Bronchial epithelial cell (primary cell): ENCODE results near the gene CNTNAP1. TPM values are rescaled to one million over a fixed set of nuclear protein-coding genes. Genes with fewer than 3 reads are reported as not detected.

Experiments used
- DNase-seq: peaks from one replicate; pipeline ENCODE4 v3.0.0-alpha.2; 2010; ENCODE audit warnings: low read depth
- FAIRE-seq: peaks from 2 replicates; lab custom pipeline; 2011; peaks lifted over from hg19 to GRCh38; lab: Jason Lieb, UNC
- H3K27me3 ChIP-seq: 2 replicates; pipeline ENCODE4 v1.5.1; 2011; ENCODE audit warnings: low read length; ENCODE audit not compliant: control insufficient read depth, insufficient read depth
- H3K36me3 ChIP-seq: 2 replicates; pipeline ENCODE4 v1.5.1; 2011; ENCODE audit warnings: low read length; ENCODE audit not compliant: control insufficient read depth, insufficient read depth
- H3K4me3 ChIP-seq: 2 replicates; pipeline ENCODE4 v1.5.1; 2011; ENCODE audit warnings: mild to moderate bottlenecking, low read depth, low read length, control low read depth
- total RNA-seq: library from RNA; depleted of rRNA; stranded (reverse); fragments of >200 nt; gene quantifications from 2 replicates; pipeline ENCODE4 v1.2.1, GENCODE V29; 2014
- TF ChIP-seq, protein P1 (sequence below): IDR thresholded peaks from 2 replicates; pipeline ENCODE4 v1.5.1; 2011; ENCODE audit warnings: mild to moderate bottlenecking, moderate library complexity, low read length, control low read depth, inconsistent platforms; ENCODE audit not compliant: insufficient read depth, severe bottlenecking

The CNTNAP1 gene
- total RNA-seq, 1 donor from 2014 or later: 0.53 TPM

DNA sequence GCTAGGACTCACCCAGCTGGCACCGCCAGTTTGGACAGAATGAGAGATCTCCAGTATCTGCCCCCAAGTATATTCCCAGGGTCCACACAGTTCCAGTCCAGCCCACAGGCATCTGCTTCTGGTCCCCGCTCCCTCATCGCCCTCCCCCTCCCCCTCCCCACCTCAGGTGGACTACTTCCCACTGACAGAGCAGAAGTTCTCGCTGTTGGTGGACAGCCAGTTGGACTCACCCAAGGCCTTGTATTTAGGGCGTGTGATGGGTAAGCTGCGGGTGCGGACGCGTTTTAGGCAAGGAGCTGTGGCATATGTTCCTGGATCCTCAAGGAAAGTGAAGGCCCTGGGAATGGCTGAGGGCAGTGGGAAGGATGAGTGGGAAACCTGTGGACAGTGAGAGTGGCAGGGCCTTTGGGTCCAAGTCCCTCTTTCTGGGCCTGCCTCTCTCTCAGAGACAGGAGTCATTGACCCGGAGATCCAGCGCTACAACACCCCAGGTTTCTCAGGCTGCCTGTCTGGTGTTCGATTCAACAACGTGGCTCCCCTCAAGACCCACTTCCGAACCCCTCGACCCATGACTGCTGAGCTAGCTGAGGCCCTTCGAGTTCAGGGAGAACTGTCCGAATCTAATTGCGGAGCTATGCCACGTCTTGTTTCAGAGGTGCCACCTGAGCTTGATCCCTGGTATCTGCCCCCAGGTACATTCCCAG, 14.9 kb downstream of the CNTNAP1 start:
- Histone ChIP-seq H3K27me3 (no peaks in the 10 kb centered on the region), H3K4me3 (no peak overlapping the region), H3K36me3 (peaks cover 3% of the 10 kb centered on the region)
- DNase-seq: no peak
- TF ChIP-seq, protein P1, sequence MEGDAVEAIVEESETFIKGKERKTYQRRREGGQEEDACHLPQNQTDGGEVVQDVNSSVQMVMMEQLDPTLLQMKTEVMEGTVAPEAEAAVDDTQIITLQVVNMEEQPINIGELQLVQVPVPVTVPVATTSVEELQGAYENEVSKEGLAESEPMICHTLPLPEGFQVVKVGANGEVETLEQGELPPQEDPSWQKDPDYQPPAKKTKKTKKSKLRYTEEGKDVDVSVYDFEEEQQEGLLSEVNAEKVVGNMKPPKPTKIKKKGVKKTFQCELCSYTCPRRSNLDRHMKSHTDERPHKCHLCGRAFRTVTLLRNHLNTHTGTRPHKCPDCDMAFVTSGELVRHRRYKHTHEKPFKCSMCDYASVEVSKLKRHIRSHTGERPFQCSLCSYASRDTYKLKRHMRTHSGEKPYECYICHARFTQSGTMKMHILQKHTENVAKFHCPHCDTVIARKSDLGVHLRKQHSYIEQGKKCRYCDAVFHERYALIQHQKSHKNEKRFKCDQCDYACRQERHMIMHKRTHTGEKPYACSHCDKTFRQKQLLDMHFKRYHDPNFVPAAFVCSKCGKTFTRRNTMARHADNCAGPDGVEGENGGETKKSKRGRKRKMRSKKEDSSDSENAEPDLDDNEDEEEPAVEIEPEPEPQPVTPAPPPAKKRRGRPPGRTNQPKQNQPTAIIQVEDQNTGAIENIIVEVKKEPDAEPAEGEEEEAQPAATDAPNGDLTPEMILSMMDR: no peak
- FAIRE-seq: no peak

DNA sequence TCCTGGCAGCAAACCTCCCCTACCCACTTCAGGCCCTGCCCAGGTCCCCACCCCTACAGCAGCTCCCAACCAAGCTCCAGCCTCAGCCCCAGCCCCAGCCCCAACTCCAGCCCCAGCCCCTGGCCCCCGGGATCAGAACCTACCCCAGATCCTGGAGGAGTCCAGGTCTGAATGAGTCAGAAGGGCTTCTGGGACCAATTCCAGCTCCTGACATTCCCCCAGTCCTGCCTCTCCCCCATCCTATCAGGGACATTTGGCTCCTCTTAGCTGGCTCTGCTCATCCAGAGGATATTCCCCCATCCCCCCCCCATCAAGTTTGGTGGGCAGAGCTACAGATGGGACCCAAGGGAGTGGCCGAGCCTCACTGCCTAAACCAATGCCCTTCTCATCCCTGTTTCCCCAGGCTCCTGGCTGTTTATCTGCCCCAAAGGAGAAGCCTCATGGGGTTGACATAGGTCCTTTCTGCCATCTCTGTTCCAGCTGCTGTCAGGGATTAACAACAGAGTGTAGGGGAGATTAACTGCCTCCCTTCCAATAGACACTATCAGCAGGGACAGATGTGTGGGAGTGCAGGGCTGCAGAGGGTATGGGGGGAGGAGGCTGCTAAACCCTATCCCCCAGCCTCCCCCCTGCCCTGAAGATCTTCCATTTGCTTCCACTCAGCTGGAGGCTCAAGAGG, 16.5 kb downstream of the CNTNAP1 start:
- Histone ChIP-seq H3K36me3 (peaks cover 8% of the 10 kb centered on the region), H3K4me3 (no peak overlapping the region), H3K27me3 (no peaks in the 10 kb centered on the region)
- no peak for DNase-seq
- TF ChIP-seq, protein P1: no peak
- no peak for FAIRE-seq

DNA sequence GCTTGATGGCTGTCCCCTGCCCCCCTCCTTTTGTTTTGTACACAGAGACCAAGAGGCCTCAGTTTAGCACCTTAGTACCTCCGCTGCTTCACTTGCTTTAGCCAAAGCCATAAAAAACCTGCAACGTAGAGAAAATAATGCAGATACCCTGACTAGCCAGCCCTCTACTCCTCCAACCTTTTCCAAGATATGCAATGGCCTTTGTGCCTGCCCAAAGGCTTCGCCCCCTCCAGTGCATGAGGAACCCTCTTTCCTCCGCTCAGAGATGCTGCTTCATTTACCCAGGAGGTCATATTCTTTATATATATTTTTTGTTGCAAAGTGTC, 17.0 kb downstream of the CNTNAP1 start:
- FAIRE-seq (no peak), DNase-seq (no peak)
- TF ChIP-seq, protein P1: no peak
- Histone ChIP-seq H3K27me3 (no peaks in the 10 kb centered on the region), H3K36me3 (peaks cover 10% of the 10 kb centered on the region), H3K4me3 (no peak overlapping the region)

DNA sequence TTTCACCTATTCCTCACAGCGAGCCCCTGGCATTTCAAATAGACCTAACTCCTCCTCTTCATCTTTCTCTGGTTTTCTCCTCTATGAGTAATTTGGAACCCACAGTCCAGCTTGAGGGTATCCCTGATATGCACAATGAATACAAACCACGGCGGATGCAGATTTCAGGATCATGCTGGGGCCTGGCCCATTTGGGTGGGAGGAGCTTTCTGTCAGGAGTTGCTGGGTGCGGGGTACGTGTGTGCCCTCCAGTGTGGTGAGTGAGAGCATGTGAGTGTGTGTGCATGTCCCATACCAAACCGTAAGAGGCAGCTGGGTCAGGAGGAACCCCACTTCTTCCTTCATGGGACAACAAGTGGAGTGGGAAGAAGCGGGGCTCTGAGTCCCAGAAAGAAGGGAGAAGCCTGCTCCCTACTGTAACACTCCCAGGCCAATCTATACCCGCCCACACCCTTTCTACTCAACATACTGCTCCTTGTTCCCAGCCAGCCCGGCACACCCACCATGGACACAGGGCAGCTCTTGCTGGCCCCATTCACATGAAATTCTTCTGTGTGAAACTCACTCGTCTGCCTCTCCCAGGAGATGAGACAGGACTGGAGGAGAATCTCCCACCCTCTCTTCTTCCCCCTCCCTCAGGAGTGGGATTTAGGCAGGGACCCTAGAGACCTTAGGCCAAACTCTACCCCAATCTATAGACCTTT, 18.4 kb downstream of the CNTNAP1 start:
- no peaks in the 10 kb centered on the region for H3K27me3 ChIP-seq
- H3K4me3 ChIP-seq: no peak overlapping the region
- FAIRE-seq (no peak), DNase-seq (no peak)
- TF ChIP-seq, protein P1: no peak
- H3K36me3 ChIP-seq: peaks cover 17% of the 10 kb centered on the region

DNA sequence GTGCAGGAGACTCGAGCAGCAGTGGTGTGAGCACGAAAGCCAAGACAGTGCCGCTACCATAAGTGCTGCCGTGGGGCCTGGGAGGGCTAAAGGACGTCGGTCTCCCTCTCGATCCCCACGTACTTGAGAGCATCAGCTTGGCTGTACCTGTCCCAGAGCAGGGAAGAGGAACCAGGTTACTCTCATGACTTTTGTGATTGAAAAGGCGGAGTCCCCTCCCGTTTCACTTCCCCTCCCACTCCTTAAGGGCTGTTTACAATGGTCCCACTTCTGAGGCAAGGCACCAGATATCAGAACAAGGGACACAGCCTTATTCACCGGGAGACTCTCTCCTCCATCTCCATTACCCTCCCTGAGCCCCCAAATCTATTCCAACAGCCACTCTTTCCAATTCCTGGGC, 20.1 kb downstream of the CNTNAP1 start:
- peaks cover 22% of the 10 kb centered on the region for H3K36me3 ChIP-seq

More for the DNA sequence above, 20.1 kb downstream of the CNTNAP1 start:
- DNase-seq: no peak
- Histone ChIP-seq H3K4me3 (no peak overlapping the region), H3K27me3 (no peaks in the 10 kb centered on the region)
- FAIRE-seq: no peak
- TF ChIP-seq, protein P1: no peak
